ENCODE results near the gene TIGD7. TPM values are rescaled to one million over a fixed set of nuclear protein-coding genes. Genes with fewer than 3 reads are reported as not detected.

TIGD7 gene
- polyA plus RNA-seq, 10 donors: 7.2 to 11.6 (median 8.4) TPM

DNA sequence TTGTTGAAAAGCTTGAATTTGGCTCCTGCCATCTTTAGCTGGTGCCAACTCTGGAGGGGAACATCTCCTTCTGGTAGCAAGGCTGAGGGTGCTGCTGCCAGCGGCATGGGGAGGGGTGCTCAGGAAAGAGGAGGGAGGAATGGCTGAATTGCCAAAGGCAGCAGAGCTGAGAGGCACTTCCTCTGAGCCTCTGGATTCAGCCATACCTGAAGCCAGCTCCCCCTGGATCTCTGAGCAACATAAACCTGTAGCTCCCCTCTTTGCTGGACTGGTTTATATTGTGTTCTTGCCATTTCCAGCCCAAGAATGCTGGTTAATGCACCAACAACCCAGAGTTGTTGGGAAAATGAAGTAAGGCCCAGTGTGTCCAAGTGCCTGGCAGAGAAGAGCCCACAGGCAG is 56.2 kb downstream of the TIGD7 start:
- DNase-seq: no peak

Other genes starting within 250 kb of the TIGD7 start
- gene IL32, start 239.8 kb downstream of the TIGD7 start, polyA plus RNA-seq (ENCODE audit: insufficient read length in 10 of 10): 100 to 1,000 TPM in 6 of 10 donors, 10 to 100 TPM in 4; 43.8 to 181 (median 123) TPM
- gene ZSCAN10, start 206.1 kb downstream of the TIGD7 start, polyA plus RNA-seq (ENCODE audit: insufficient read length in 10 of 10): under 1 TPM in 8 of 10 donors, not detected in 2; 0.13 to 0.53 (median 0.20) TPM
- 10 to 100 TPM in 7 of 10 donors, 1 to 10 TPM in 3; 7.5 to 14.6 (median 11.7) TPM for gene ZNF205, start 192.8 kb downstream of the TIGD7 start, polyA plus RNA-seq (ENCODE audit: insufficient read length in 10 of 10)
- 10 to 100 TPM in 5 of 10 donors, 1 to 10 TPM in 5; 8.1 to 11.6 (median 10.0) TPM for gene ZNF213, start 170.4 kb downstream of the TIGD7 start, polyA plus RNA-seq (ENCODE audit: insufficient read length in 10 of 10)
- not detected for gene OR1F1, start 117.2 kb downstream of the TIGD7 start, polyA plus RNA-seq (ENCODE audit: insufficient read length in 10 of 10)
- 1 to 10 TPM; 5.1 to 9.2 (median 6.7) TPM for gene ZNF200, start 70.3 kb downstream of the TIGD7 start, polyA plus RNA-seq (ENCODE audit: insufficient read length in 10 of 10)
- gene MEFV, start 48.8 kb downstream of the TIGD7 start, polyA plus RNA-seq (ENCODE audit: insufficient read length in 10 of 10): under 1 TPM; 0.09 to 0.65 (median 0.24) TPM
- 10 to 100 TPM; 22.9 to 34.2 (median 27.5) TPM for gene ZNF263, start 21.9 kb downstream of the TIGD7 start, polyA plus RNA-seq (ENCODE audit: insufficient read length in 10 of 10)
- gene ZNF75A, start 67 bp upstream of the TIGD7 start, polyA plus RNA-seq (ENCODE audit: insufficient read length in 10 of 10): 10 to 100 TPM; 19.4 to 37.1 (median 26.7) TPM
- gene OR2C1, start 50.5 kb upstream of the TIGD7 start, polyA plus RNA-seq (ENCODE audit: insufficient read length in 10 of 10): under 1 TPM in 8 of 10 donors, not detected in 2; 0.20 to 0.50 (median 0.24) TPM
- gene ZSCAN32, start 95.6 kb upstream of the TIGD7 start, polyA plus RNA-seq (ENCODE audit: insufficient read length in 10 of 10): 10 to 100 TPM in 6 of 10 donors, 1 to 10 TPM in 4; 4.6 to 13.8 (median 10.9) TPM
- 1 to 10 TPM; 6.8 to 9.6 (median 8.5) TPM for gene ZNF174, start 95.8 kb upstream of the TIGD7 start, polyA plus RNA-seq (ENCODE audit: insufficient read length in 10 of 10)
- gene ZNF597, start 138.1 kb upstream of the TIGD7 start, polyA plus RNA-seq (ENCODE audit: insufficient read length in 10 of 10): 1 to 10 TPM; 1.4 to 2.7 (median 2.3) TPM
- 10 to 100 TPM; 27.3 to 36.3 (median 31.1) TPM for gene NAA60, start 138.2 kb upstream of the TIGD7 start, polyA plus RNA-seq (ENCODE audit: insufficient read length in 10 of 10)
- gene C16orf90, start 190.1 kb upstream of the TIGD7 start, polyA plus RNA-seq (ENCODE audit: insufficient read length in 10 of 10): not detected
- gene CLUAP1, start 195.6 kb upstream of the TIGD7 start, polyA plus RNA-seq (ENCODE audit: insufficient read length in 10 of 10): 10 to 100 TPM; 14.8 to 30.1 (median 19.5) TPM